NK-92 treated with Interleukin-12 subunit alpha and Interleukin-12 subunit beta, amount 100 ng/mL, for 24 hours (cell line): ENCODE results near the gene XPNPEP2.

Source experiments
- DNase-seq: peaks from one replicate; lab custom pipeline; 2025; lab: John Stamatoyannopoulos, UW

Gene XPNPEP2, protein sequence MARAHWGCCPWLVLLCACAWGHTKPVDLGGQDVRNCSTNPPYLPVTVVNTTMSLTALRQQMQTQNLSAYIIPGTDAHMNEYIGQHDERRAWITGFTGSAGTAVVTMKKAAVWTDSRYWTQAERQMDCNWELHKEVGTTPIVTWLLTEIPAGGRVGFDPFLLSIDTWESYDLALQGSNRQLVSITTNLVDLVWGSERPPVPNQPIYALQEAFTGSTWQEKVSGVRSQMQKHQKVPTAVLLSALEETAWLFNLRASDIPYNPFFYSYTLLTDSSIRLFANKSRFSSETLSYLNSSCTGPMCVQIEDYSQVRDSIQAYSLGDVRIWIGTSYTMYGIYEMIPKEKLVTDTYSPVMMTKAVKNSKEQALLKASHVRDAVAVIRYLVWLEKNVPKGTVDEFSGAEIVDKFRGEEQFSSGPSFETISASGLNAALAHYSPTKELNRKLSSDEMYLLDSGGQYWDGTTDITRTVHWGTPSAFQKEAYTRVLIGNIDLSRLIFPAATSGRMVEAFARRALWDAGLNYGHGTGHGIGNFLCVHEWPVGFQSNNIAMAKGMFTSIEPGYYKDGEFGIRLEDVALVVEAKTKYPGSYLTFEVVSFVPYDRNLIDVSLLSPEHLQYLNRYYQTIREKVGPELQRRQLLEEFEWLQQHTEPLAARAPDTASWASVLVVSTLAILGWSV

DNA sequence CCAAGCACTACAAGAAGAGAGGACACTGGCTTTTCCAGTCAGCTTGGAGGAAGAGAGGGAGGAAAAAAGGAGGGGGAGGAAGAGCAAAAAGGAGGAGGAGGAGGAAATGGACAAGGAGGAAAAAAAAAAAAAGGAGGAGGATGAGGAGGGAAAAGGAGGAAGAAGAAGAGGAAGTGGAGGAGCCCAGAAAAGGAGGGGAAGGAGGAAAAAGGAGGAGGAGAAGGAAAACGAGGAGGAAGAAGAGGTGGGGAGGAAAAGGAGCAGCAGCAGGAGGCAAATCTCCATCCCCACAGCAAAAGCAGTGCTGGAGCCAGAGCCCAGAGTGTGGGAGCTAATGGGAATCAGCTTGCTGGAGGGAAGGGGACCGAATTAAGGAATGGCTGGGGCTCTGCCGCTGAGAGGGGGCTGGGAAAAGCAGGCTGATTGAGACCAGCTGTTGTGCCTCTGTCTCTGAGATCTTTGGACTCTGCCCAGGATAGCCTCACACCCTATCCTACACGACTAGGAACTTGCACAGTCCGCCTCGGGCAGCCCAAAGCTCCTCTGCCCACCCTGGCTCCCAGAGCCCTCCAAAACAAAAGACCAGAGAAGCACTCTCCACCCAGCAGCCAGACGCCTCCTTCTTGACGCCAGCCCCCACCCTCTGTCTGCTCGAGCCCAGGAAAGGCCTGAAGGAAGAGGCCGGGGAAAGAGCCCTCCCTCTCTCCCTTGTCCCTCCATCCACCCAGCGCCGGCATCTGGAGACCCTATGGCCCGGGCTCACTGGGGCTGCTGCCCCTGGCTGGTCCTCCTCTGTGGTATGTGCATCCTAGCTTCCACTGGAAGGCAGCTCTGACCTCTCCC is at the start of gene XPNPEP2:
Gene XPNPEP2 (plus strand): TSS at position 514 of the 843 bp plus-strand sequence. CDS start 235 bp downstream, at position 749.
- no peak for DNase-seq

DNA sequence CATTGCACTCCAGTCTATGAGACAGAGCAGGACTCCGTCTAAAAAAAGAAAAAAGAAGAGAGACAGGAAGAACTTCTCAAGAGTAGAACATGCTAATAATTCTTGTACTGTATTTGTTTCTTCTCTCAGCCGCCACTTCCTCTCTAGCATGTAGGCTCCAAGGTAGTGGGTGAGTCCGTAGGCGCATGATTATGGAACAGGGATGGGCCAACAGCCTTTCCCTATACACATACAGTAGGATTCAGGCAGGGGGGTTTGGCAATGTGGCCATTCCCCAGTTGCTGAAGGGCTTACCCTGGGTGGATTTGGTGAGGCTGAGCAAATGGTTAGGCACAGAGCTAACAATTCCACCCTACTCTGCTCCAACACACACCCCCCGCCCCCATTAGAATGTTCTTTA is 49.0 kb upstream of the XPNPEP2 start:
- DNase-seq = no peak

DNA sequence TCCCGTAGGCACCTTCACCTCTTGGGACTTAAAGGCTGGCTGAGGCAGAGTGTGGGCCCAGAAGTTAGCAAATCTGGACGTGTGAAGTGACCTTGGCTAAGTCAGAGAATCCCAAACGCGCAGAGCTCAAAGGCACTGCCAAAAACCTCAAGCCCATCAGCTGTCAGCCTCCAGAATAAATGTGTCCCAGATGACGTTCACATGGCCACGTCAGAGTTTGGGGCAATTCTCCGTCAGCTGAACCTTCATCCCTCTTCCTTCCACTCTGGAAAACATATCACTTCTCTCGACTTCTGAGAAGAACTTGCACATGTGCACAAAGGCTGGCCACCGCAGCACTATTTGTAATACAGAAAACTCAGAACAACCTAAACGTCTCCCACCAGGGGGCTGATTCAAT is 48.3 kb upstream of the XPNPEP2 start:
- DNase-seq = no peak

DNA sequence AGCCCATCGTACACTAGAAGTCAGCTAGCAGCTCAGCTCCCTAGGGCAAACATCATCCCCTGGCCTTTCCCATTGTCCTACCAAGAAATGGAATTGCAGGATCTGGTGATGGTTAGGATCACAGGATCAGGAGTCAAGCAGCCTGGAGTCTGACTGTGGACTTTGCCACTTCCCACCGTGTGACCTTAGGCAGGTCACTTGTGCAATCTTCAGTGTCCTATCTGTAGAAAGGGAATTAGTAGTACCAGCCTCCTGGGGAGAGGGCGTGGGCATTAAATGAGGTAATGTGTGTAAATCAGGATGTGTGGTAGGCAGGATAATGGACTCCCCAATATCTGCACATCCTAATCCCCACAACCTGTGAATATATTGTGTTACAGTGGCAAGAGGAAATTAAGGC is 45.4 kb upstream of the XPNPEP2 start:
- no peak for DNase-seq

DNA sequence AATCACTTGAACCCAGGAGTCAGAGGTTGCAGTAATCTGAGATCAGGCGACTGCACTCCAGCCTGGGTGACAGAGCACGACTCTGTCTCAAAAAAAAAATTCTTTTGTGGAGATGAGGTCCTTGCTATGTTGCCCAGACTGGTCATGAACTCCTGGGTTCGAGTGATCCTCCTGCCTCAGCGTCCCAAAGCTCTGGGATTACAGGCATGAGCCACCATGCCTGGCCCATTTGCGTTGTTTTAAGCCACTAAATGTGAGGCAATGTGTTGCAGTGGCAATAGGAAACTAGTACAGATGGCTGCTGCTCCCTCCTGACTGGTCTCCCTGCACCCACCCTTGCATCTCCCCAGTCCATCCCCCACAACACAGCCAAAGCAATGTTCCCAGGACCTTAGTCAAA is 44.0 kb upstream of the XPNPEP2 start:
- DNase-seq = no peak

DNA sequence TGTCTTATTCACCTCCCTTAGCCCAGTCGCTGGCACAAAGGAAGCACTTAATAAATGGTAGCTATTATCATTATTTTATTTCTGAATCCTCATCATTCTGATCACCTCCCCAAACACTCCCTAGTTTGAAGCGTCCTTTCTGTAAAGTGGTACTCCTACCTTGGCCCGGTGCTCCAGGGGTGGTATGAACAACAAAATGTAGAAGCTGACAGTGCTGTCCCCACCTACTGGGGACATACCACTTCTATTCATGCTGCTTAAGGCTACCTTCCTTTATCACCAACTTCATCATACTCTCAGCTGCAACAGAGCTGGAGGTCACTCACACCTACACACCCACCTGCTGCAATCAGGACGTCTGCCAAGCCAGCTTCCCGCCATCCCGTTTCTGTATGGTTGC is 43.2 kb upstream of the XPNPEP2 start:
- no peak for DNase-seq

DNA sequence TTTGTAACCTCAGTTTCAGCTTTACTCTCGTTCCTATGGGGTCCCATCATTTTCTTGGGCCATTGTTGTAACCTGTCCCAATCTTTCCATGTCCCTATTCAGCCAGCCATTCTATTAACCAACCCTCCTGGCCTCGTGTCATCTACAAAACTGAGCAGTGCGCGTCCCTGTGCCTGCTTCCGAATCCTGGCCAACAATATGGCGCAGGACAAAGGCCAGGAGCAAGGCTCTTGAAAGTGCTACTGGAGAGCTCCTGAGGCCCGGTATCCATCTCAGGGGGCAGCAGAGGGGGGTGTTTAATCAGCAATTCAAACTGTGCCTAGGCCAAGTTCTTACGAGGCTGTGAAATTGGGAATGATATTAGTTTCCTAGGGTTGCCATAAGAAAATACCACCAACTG is 42.8 kb upstream of the XPNPEP2 start:
- DNase-seq = no peak

DNA sequence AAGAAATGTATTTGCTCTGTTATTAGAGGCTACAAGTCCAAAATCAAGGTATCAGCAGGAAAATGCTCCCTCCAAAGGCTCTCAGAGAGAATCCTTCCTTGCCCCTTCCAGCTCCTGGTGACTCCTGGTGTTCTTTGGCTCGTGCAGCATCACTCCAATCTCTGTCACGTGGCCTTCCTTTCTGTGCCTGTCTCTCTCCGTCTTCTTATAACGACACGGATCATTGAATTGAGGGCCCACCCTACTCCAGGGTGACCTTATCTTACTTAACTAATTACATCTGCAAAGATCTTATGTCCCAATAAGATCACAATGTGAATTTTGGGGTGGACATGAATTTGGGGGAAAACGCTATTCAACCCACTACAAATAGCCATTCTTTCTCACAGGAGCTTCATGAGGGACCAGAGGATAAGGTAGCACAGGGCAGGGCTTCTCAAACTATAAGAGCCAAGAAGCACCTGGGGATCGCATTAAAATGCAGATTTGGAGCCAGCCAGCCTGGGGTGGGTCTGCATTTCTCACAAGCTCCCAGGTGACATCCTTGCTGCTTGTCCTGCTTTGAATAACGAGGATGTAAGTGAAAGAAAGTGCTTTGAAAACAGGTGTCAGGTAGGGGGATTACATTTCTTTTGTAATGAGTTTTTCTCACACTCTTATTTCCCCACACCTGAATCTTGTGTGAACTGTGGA is 42.2 kb upstream of the XPNPEP2 start:
- no peak for DNase-seq

DNA sequence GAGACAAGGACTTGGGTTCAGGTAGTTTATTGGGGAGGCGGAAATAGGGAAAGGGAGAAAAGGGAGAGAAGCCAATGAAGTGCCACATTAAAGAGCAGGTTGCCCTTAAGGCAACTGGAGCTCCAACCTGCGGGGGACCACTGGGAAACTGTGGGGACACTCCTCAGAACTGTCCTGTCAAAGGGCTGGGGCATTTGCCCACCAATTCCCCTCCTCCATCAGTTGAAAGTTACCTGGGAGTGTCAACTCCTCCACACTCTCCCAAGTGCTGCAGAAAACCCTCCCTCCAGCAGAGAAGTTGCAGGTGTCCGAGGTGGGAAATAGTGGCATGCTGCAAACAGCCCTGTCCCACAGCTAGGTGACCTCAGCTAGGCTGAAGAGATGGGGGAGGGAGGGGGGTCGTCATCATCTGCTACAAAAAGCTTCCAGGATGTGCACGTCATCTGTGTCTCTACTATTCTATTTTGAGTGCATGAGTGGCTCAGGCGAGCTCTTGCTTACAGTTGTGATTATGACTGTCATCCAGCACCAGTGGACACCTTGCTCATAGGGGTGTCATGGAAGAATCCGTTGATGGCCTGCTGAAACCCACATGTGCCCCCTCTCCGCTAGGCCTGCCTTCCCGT is 41.5 kb upstream of the XPNPEP2 start:
- no peak for DNase-seq

DNA sequence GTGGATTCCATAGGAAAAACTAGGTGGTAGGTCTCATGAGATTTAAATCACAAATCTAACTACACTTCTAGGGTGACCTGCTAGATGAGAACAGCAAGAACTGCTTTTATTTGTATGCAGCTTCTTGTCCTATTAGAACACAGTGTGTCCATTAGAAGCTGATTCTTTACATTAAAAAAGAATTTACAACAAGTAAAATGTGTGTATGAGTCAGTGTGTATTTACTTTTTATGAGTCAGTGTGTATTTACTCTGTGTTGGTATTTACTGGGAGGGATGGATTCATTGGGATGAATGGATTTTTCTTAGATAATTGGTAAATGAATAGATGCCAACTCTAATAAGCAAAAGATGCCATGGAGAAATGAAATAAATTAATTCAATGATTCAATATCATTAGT is 40.6 kb upstream of the XPNPEP2 start:
- DNase-seq = no peak

DNA sequence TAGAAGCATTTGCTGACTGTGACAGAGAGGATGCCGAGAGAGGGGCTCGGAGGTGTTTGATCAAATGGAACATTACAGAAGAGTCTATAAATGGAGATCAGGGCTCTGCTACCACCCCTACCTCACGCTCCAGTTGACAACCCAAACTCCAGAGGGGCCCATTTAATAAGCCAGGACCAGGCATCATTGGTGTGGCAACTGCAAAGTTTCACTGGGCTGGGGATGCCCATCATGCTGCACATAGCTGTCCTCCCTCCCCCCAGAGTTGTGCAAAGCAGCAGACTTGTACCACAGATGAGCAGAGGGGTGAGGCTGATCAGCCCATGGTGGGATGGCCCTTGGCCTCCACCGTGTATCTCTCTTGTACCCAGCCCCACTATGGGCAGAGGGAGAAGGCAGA is 38.2 kb upstream of the XPNPEP2 start:
- no peak for DNase-seq

DNA sequence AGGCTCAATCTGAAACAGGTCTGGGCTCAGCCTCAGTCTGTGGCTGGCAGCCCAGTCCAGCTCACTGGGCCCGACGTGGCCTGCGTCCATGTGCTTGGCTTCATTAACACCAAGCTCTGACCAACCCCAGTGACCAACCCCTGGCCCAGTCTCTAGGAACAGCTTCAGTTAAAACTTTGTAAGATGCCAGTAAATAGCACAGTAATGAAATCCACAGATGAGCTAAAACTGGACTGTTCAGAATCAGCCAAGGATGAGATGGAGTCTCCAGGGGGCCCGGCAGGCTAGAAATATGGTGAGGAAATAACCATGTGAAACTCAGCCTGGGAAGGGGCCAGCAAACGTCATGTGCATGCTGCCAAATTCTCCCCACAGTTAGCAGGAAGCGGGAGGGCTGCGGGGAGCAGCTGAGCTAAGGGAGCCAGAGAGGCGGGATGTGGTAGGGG is 37.1 kb upstream of the XPNPEP2 start:
- no peak for DNase-seq

DNA sequence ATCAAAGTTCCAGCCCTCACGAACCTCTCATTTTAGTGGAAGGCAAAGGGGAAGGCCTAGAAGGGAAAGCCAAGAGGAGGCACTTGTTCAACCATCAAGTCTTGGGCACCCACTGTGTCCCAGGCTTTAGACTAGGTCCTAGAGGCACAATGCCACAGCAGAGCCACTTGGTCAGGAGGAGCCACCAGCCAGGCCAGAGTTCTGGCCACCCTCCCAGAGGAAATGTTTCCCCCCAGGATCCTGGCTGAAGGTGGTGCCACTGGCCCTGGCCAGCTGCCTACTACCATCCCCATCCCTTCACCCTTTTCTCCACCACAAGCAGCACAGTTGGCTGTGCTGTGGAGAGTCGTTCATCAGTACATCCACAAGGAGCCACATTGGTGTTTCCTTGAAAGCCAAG is 34.3 kb upstream of the XPNPEP2 start:
- DNase-seq = no peak

DNA sequence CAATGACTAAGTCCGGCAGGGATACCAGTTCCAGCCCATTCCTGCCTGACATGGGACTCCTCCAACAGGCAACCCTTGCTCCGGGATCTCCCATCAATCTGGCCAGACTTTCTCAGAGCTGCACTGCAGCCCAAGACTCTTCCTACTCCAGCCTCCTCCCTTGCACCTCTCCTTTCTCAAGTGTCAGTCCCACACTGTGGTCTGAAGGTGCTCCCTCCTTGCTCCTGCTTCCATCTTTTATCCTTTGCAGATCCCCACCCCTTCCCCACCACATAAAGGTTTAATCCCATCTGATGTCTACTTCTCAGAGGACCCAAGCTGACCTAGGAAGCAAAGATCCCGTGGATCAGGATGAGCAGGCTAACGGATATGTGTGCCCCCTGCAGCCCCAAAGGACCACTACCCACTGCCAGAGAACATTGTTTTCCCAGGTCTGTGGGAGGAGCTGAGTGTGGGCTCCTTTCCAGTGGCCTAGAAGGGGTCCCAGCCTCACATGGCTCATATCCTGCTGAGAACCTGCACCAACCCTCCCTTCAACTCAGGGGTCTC is 33.3 kb upstream of the XPNPEP2 start:
- DNase-seq = no peak

DNA sequence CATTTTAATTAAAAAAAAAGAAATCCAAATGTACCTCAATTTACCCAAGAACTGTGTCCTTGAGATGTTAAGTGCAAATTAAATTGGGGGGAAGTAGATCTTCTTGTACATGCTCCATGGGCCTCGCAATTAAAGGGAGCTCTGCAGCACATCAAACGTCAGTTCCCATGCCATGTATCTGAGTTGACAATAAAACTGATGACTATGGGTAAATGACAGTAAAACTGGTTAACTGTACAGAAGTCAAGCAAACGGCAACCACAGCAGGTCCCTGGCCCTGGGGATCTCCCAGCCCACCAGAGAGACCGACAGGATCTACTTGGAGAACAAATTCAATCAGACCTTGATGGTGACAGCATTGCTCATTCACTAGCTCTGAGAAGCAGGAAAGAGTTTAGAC is 32.8 kb upstream of the XPNPEP2 start:
- no peak for DNase-seq

DNA sequence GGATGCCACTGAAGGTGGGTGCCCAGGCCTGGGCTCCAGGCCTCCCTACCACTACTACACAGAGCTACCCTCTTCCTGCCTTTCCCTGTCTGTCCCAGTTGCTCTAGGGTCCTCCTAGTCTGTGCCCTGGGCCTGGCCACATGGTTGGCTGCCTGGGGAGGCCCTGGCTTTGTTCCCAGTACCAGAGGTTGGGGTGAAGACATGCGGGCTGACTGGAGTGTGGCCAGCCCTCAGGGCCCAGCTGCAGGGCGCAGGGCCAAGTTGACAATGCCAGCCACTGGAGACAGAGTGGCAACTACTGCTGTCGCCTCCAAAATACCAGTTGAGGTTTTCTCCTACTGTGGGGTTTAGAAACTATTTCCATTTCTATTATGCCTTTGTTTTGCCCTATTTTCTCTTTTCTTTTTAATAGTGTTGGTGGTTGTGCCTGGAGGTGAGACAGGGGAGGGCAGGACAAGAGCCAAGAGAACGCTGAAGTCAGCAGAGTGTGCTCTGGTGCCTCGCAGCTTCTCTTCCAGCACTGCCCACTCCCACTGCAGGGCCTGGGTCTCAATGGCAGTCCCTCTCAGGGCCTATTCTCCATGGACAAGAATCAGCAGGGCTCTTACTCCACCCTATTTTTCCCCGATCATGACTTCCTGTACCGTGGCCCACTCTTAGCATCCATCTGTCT is 32.2 kb upstream of the XPNPEP2 start:
- DNase-seq = no peak

DNA sequence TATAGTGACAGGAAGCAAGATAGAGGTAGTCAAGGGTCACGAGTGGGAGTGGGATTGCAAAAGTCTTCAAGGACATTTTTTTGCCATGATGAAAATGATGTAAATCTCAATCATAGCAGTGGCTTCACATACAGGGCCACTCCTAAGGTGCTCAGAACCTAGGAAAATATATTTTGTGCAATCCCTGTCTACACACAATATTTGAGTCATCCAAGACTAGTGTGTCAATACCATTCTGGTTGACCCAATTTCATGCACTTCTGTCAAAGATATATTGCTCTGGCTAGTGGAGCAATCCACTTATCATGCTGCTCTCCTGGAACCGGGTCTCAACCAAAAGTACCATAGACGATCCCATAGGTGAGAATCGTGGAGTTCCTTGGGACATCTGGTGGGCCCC is 24.2 kb upstream of the XPNPEP2 start:
- DNase-seq = no peak

DNA sequence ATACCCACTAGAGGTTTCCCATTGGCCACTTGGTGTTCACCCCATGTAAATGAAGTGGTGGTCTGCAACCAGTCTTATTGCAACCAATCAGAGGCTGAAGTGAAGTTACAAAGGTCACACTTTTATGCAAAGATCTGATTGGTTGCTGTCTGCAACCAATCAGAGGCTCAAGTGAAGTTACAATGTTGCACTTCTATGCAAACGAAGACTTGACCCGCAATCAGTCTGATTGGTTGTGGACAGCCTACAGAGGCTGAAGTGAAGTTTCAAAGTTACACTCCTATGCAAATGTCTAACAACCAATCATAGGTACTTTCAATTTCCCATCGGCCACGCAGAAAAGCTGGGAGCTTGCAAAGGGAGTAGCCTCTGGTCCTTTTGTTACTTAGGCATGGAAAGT is 22.3 kb upstream of the XPNPEP2 start:
- DNase-seq = no peak

DNA sequence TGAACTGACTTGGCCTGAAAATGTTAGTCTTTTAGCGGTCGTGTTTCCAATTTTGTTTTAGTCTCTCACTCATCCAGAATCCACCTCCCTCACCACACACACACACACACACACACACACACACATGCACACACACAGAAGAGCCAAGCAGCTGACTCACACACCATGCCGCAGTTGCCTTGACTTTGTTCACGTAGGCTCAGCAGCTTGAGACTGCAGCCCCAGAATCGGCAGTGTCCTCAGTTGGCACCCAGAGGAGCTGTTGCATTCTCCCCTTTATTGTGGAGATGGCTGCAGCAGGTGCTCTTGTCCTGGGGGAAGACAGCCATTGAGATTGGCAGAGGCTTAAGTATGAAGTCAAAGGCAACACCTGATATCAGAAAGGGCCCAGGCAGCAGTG is 20.9 kb upstream of the XPNPEP2 start:
- no peak for DNase-seq

DNA sequence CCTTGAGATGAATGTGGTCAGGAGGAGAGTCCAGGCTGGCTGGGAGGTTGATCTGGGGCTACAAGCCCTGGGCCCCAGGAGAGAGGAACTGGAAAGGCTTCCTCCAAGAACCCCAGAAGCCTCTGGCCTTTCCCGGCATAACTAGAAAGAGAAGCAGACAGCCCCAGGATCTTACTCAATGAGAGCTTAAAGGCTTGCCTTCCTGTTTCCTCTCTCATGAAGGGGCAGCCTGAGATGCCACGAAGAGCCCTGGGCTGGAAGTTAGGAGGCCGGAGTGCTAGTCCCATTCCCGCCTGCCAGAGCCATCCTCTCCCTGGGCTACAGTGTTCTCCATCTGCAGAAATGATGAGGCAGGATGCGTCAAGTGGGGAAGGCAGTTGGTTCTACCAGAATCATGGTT is 20.1 kb upstream of the XPNPEP2 start:
- no peak for DNase-seq

DNA sequence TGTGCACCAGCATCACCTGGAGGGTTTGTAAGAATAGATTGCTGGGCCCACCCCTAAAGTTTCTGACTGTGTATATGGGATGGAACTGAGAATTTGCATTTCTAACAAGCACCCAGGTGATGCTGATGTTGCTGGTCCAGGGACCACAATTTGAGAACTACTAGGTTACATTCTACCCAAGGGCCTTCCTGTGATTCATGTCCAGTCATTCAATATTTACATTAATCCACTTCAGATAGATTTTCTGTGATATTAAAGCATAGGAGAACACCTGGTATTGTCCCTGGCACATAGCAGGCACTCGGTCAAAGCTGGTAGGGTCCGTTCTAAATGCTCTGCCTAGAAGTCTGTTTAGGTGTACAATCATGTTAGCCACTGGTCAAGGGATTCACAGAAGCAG is 19.5 kb upstream of the XPNPEP2 start:
- DNase-seq = no peak
